NOMO-1 (cell line): ENCODE results near the gene CFL1.

Source experiments
- DNase-seq, 2 experiments: peaks; one replicate each; lab custom pipeline; 2025; ENCODE audit not compliant: unreplicated experiment in 2 of 2; lab: John Stamatoyannopoulos, UW

CFL1 gene

GRCh38 chr11:65809496-65809895, 48.5 kb downstream of the CFL1 start:
- DNase-seq = no peak

- DNase-seq = no peak
Observed at GRCh38 chr11:65808744-65809341, 49.1 kb downstream of the CFL1 start.

- peak in 1 of 2 experiments; percentile 28 for DNase-seq
Observed at GRCh38 chr11:65806979-65807378, 51.0 kb downstream of the CFL1 start.
